Activated CD4-positive, alpha-beta T cell treated with anti-CD3 and anti-CD28 coated beads, Interleukin-2, amount 50 U/mL, for 4 hours (primary cell): ENCODE results near the gene NT5C.

Experiments
- DNase-seq, 2 experiments: peaks; one replicate each; pipeline ENCODE4 v3.0.0-alpha.2; 2020

Gene NT5C

DNA sequence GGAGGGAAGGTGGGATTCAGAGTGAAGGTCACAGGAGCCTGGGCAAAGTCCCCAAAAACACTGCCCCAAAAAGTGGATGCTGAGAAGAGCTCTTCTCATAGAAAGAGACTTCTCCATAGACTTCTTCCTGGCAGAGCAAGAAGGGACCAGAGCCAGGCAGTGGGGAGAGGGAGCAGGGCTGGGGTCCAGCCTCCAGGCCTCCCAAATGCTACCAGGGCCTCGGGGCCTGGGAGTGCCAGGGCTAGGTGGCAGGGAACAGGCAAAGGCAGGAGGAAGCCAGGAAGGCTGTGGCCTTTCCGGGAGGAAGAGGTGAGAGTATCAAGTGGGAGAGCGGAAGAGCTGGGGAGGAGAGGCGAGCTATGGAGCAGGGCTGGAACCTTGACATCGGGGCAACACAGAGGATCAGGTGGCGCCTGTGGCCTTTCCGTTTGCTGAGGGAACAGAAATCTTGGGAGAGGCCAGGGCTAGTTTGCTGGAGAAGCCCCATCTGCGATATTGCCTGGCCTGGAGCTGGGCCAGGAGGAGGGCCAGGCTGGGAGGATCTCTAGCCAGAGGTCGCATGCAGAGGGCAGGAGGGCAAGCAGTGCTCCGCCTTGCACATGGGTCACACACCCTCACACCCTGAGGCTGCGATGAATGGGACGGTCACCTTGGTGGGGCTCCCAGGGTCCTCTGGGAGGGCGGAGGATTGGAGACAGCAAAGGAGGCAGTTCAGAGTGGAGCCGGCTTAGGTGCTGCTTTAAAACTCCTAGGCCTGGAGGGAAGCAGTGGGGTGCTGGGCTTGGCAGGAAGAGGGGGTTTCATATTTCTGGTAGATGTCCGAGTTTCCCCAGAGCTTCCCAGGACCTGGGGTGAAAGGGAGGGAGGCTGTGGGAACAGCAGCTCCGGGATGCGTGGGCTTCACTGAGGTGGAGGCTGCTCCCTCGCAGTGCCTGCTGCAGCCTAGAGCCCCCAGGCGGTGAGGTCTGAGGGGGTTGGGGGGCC lies 40.4 kb downstream of the NT5C start:
- DNase-seq, result no peak

DNA sequence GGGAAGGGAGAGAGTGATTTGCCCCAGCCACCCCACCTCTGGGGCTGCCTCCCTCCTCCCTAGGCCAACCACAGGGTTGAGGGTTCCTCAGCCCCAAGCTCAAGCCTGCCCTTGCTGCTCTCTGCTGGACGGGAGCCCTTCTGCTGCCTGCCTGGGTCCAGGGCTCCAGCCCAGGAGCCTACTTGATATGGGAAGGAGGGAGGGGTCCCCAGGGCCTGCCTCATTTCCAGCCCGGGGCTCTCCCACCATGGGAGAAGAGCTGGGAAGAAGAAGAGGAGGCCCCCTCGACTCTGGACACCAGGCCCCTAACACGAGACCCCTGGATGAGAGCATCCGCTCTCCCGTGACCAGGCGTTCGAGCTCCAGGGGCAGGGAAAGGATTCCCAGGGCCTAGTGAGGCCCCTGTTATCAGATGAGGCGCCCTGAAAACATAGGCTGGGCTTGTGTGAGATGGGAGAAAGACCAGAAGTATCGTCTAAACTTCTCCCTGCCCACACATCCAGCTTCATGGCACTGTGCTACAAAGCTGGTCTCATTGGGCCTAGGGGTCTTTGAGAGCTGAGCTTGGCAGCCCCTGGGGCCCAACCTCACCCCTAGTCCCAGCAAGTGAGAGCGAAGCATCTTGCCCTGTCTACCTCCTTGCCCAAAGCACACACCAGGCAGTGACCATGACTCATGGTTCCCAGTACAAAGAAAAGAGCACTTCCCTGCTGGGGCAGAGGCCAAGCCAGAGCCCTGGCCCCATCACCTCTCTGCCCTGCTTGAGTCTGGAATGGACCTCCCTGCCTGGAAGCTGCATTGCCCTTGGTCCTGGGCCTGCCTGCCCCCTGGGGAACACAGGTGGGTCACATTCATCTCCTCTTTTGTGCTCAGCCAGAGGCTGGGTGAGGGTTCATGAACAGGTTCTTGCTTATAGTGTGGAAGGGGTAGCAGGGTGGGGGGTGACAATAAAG lies 42.8 kb downstream of the NT5C start:
- no peak for DNase-seq

DNA sequence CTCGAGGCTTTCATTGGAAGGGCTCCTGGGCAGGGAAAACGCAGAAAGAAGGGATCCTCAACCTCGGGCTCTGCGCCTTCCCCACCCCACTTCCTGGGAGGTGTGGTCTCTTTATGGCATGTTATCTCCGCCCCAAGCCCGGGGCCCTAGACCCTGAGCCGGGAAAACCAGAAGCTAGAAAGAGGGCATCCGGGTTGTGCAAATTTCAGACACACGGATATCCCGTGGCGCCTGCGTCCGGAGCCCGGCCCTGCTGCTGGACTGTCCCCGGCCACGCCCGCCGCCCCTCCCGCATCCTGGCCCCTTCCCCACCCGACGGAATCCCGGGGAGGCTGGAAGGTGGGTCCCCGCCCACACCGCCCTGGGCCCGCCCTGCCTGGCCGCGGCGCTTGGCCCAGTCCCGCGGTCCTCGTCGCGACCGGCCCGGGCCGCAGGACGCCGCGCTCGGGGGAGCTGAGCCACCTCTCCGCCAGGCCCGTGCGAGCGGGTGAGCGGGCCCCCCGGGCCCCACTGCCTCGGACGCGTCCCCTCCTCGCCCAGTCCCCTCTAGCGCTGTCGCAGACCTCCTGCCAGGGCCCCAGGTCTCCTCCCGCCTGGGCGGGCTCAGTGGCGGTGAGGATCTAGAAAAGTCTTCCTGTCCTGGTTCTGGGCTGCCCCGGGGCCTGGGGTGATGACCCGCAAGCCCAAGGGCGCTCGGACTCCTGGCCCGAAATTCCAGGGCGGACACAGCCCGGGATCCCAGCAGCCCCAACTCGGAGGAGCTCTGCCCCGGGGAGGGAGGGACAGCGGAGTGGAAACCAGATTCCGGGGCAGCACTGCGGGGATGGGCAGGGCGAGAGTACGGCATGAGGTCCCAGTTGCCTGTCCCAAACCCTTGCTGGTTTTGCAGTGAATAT lies 43.7 kb downstream of the NT5C start, which contains the start of gene SLC16A5:
Gene SLC16A5, plus strand, starts transcription at position 397 of the 896 bp plus-strand sequence. CDS start 5,683 bp downstream, outside the sequence.
- DNase-seq, result peak in 1 of 2 experiments; percentile 17

- DNase-seq, result no peak
These were observed 44.4 kb downstream of the NT5C start for GRCh38 chr17:75087182-75087557.

GRCh38 chr17:75086496-75087181 lies 44.9 kb downstream of the NT5C start:
- DNase-seq, result no peak

GRCh38 chr17:75084039-75084660 lies 47.4 kb downstream of the NT5C start:
- no peak for DNase-seq

- no peak for DNase-seq
These were observed 48.9 kb downstream of the NT5C start for GRCh38 chr17:75082683-75083082.

DNA sequence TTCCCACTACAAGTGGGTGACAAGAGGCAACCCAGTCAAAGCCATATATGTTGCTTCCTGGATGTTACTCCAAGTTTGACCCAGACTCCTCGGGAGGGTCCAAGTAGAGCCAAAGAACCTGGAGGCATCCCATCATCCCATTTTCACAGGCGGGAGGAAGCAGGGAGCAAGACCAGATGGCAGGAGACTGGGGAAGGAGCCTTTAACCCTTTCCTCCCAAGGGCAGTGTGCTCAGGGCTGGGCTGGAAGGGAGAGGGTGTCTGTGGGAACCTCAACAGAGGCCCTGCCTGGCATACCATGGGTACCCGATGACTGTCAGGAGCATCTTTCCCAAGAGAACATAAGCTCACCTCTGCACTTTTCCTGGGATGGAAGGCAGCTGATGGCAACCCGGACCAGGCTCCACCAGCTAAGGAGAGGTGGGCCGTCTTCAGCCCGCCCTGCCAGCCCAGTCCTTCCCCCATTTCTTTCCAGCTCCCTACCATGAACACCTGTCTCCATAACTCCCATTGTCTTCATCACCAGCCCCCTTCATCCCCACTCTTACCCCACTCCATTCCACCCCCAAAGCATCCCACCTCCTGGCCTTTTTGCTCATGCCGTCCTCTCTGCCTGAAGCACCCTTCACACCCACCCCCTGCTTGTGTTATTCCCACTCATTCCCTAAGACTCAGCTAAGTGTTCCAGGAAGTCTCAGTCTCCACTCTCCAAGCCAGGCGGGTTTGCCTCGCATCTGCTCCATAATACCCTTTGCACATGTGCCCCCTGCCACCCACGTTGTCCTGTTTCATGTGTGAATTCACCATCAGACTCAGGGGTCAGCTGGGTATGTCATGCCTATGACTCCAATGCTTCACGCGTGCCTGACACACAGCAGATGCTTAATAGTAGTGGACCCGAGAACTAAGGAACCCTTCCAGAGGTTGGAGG lies 49.7 kb downstream of the NT5C start:
- no peak for DNase-seq
